CD4-positive, alpha-beta T cell treated with Interferon alpha-2 for 1 hour (primary cell): ENCODE measurements around the gene L1TD1.
"Not testable (repeated sequence)": the region's sequence is repeated elsewhere in the genome, so short reads cannot be mapped to it uniquely, and the experiment has no call there.

ENCODE experiments used
- DNase-seq, 2 donors: peaks; one replicate each; pipeline ENCODE4 v3.0.0-alpha.2; 2020 to 2022

L1TD1 gene

GRCh38 chr1:62198781-62199125 lies 4.1 kb downstream of the L1TD1 start:
- DNase-seq, result no peak

- no peak for DNase-seq
Measured at GRCh38 chr1:62207187-62207586, 12.5 kb downstream of the L1TD1 start.

- DNase-seq, result no peak
Measured at GRCh38 chr1:62208087-62208486, 13.4 kb downstream of the L1TD1 start.

GRCh38 chr1:62208970-62209369 lies 14.3 kb downstream of the L1TD1 start:
- DNase-seq, result no peak

- no peak for DNase-seq
Measured at GRCh38 chr1:62209931-62210595, 15.4 kb downstream of the L1TD1 start.

GRCh38 chr1:62210960-62211359 lies 16.3 kb downstream of the L1TD1 start:
- DNase-seq, result no peak

- no peak for DNase-seq
Measured at GRCh38 chr1:62212411-62212810, 17.8 kb downstream of the L1TD1 start.

GRCh38 chr1:62213075-62213914 lies 18.6 kb downstream of the L1TD1 start:
- no peak for DNase-seq

GRCh38 chr1:62218604-62219003 lies 24.0 kb downstream of the L1TD1 start:
- DNase-seq, result no peak

- DNase-seq, result not testable (repeated sequence)
Measured at GRCh38 chr1:62220456-62220855, 25.8 kb downstream of the L1TD1 start.

GRCh38 chr1:62221171-62221570 lies 26.5 kb downstream of the L1TD1 start:
- DNase-seq, result no peak

GRCh38 chr1:62222321-62222720 lies 27.7 kb downstream of the L1TD1 start:
- no peak for DNase-seq

GRCh38 chr1:62224182-62224581 lies 29.5 kb downstream of the L1TD1 start:
- no peak for DNase-seq

GRCh38 chr1:62227496-62227895 lies 32.8 kb downstream of the L1TD1 start:
- no peak for DNase-seq

GRCh38 chr1:62228136-62228882 lies 33.7 kb downstream of the L1TD1 start:
- no peak for DNase-seq

- no peak for DNase-seq
Measured at GRCh38 chr1:62228883-62229187, 34.2 kb downstream of the L1TD1 start.

GRCh38 chr1:62229468-62229867 lies 34.8 kb downstream of the L1TD1 start:
- DNase-seq, result no peak

GRCh38 chr1:62229932-62230331 lies 35.3 kb downstream of the L1TD1 start:
- DNase-seq, result no peak

GRCh38 chr1:62230718-62231117 lies 36.1 kb downstream of the L1TD1 start:
- DNase-seq, result no peak

- DNase-seq, result no peak
Measured at GRCh38 chr1:62232871-62233278, 38.2 kb downstream of the L1TD1 start.

GRCh38 chr1:62233926-62234450 lies 39.3 kb downstream of the L1TD1 start:
- no peak for DNase-seq

- DNase-seq, result no peak
Measured at GRCh38 chr1:62234688-62235087, 40.0 kb downstream of the L1TD1 start.

GRCh38 chr1:62235576-62235975 lies 40.9 kb downstream of the L1TD1 start:
- no peak for DNase-seq

GRCh38 chr1:62237361-62237760 lies 42.7 kb downstream of the L1TD1 start:
- no peak for DNase-seq
